ENCODE data around the gene HECW1. TPM values are rescaled to one million over a fixed set of nuclear protein-coding genes. Genes with fewer than 3 reads are reported as not detected.

The HECW1 gene
- total and polyA plus RNA-seq, 2 of the 13 experiments (the other 11 are each of a cell fraction or from before 2014, with no cell fraction given): not detected

GRCh38 chr7:43114458-43114780 lies 2.0 kb downstream of the HECW1 start:
- intact Hi-C loops (cut with micrococcal nuclease; ENCODE audit: unreplicated experiment): no loop called here
- Histone ChIP-seq H3K36me3 (replicated peaks in 1 of 2; ENCODE audit: control insufficient read depth in 1 of 2, insufficient read depth in 2 of 2, low read length in 2 of 2) (no peaks in the 10 kb centered on the region), H3K79me2 (ENCODE audit: insufficient read depth, low read length) (no peaks in the 10 kb centered on the region), H3K27ac (ENCODE audit: extremely low read length, insufficient read depth, low read length) (no peak overlapping the region), H4K20me1 (ENCODE audit: insufficient read depth, low read length) (no peaks in the 10 kb centered on the region), H3K4me1 (ENCODE audit: insufficient read depth, low read length) (no peaks in the 10 kb centered on the region), H2AFZ (ENCODE audit: low read length) (no peak overlapping the region), H3K9ac (ENCODE audit: insufficient read depth, low read depth, low read length) (no peak overlapping the region), H3K27me3 (ENCODE audit: control insufficient read depth in 1 of 2, insufficient read depth in 2 of 2, low read length in 2 of 2) (peaks cover 3 to 56% of the 10 kb centered on the region in 2 experiments), H3K4me3 (replicated peaks in 1 of 3; ENCODE audit: insufficient read depth in 1 of 3, low read depth in 2 of 3, low read length in 3 of 3) (no peak overlapping the region), H3K9me3 (ENCODE audit: low read length) (no peaks in the 10 kb centered on the region), H3K4me2 (ENCODE audit: low read depth, low read length) (no peak overlapping the region)
- in situ Hi-C loops (cut with HindIII; ENCODE audit: extremely low pct_ligation_motif_present, low pct_unique_long_range_greater_than_20kb): no loop called here
- whole genome bisulfite sequencing (ENCODE audit: low lambda C conversion rate): 19% methylated on average over 3 of the region's 3 CpGs
- FAIRE-seq (no peak), ATAC-seq (no peak), DNase-seq (ENCODE audit: low spot score) (no peak)
- ChIA-PET POLR2A (no interaction called here), CTCF (ENCODE audit: low intra/inter-chr PET ratio, low total read pairs) (no interaction called here)
- BruUV-seq (replicated peaks): no TSS peak
- TF ChIP-seq KLF15 (CRISPR knock-in tag; IDR thresholded peaks at IDR 0.05; ENCODE audit: borderline replicate concordance) (no peak), TBX2 (CRISPR knock-in tag; IDR thresholded peaks at IDR 0.05; ENCODE audit: borderline replicate concordance) (no peak), TFDP2 (CRISPR knock-in tag; IDR thresholded peaks at IDR 0.05) (no peak), RARG (CRISPR knock-in tag; IDR thresholded peaks at IDR 0.05; ENCODE audit: low read depth) (no peak), BRCA1 (CRISPR knock-in tag; IDR thresholded peaks at IDR 0.05) (no peak), NCOA5 (CRISPR knock-in tag; IDR thresholded peaks at IDR 0.05) (no peak), REL (CRISPR knock-in tag; conservative IDR thresholded peaks at IDR 0.05) (no peak), PHF21A (CRISPR knock-in tag; IDR thresholded peaks at IDR 0.05) (no peak), ZNF296 (CRISPR knock-in tag; conservative IDR thresholded peaks at IDR 0.05) (no peak), SMAD3 (CRISPR knock-in tag; IDR thresholded peaks at IDR 0.05) (no peak), ZNF281 (CRISPR knock-in tag; IDR thresholded peaks at IDR 0.05; ENCODE audit: borderline replicate concordance) (no peak), MAFF (IDR thresholded peaks at IDR 0.05; ENCODE audit: low read depth, low read length) (no peak), NR2F1 (CRISPR knock-in tag; IDR thresholded peaks at IDR 0.05) (no peak), CEBPB (IDR thresholded peaks at IDR 0.05; ENCODE audit: borderline replicate concordance, low read depth, low read length) (no peak), ZNF577 (CRISPR knock-in tag; IDR thresholded peaks at IDR 0.05; ENCODE audit: borderline replicate concordance, low read depth) (no peak)
- TF ChIP-seq, protein P1, sequence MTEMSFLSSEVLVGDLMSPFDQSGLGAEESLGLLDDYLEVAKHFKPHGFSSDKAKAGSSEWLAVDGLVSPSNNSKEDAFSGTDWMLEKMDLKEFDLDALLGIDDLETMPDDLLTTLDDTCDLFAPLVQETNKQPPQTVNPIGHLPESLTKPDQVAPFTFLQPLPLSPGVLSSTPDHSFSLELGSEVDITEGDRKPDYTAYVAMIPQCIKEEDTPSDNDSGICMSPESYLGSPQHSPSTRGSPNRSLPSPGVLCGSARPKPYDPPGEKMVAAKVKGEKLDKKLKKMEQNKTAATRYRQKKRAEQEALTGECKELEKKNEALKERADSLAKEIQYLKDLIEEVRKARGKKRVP (CRISPR knock-in tag; IDR thresholded peaks at IDR 0.05): no peak
- TF ChIP-seq, protein P2, sequence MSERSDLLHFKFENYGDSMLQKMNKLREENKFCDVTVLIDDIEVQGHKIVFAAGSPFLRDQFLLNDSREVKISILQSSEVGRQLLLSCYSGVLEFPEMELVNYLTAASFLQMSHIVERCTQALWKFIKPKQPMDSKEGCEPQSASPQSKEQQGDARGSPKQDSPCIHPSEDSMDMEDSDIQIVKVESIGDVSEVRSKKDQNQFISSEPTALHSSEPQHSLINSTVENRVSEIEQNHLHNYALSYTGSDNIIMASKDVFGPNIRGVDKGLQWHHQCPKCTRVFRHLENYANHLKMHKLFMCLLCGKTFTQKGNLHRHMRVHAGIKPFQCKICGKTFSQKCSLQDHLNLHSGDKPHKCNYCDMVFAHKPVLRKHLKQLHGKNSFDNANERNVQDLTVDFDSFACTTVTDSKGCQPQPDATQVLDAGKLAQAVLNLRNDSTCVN (CRISPR knock-in tag; IDR thresholded peaks at IDR 0.05; ENCODE audit: borderline replicate concordance): no peak
- TF ChIP-seq, protein P3, sequence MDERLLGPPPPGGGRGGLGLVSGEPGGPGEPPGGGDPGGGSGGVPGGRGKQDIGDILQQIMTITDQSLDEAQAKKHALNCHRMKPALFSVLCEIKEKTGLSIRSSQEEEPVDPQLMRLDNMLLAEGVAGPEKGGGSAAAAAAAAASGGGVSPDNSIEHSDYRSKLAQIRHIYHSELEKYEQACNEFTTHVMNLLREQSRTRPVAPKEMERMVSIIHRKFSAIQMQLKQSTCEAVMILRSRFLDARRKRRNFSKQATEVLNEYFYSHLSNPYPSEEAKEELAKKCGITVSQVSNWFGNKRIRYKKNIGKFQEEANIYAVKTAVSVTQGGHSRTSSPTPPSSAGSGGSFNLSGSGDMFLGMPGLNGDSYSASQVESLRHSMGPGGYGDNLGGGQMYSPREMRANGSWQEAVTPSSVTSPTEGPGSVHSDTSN (CRISPR knock-in tag; IDR thresholded peaks at IDR 0.05): no peak

Data from HepG2 (cell line).